ENCODE measurements around the gene CYP11A1.

DNA sequence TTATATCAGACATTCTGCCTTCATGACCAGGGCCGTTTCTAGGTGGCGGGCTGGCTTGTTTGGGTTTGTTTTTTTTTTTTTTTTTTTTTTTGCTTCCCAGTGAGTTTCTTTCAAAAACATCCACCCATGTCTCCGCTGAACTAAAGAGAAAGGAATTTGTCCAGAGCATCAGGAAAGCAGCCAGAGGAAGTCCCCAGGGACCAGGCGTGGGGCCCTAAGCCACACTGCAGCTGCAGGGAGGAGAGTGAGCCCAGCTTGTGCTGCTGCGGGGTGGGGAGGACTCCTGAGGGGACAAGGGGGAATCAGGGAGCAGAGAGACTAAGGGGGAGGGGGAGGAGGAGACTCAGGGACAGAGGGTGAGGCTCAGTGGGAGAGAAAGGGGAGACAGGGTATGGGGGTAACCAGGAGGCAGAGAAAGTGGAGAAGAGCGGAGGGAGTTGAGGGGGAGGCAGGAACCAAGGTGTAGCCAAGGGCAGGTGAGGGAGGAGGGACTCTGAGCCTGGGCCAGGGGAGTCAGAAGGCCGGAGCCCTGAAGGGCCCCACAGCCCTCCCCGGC, 49.5 kb downstream of the CYP11A1 start:
- TF ChIP-seq, protein P1, sequence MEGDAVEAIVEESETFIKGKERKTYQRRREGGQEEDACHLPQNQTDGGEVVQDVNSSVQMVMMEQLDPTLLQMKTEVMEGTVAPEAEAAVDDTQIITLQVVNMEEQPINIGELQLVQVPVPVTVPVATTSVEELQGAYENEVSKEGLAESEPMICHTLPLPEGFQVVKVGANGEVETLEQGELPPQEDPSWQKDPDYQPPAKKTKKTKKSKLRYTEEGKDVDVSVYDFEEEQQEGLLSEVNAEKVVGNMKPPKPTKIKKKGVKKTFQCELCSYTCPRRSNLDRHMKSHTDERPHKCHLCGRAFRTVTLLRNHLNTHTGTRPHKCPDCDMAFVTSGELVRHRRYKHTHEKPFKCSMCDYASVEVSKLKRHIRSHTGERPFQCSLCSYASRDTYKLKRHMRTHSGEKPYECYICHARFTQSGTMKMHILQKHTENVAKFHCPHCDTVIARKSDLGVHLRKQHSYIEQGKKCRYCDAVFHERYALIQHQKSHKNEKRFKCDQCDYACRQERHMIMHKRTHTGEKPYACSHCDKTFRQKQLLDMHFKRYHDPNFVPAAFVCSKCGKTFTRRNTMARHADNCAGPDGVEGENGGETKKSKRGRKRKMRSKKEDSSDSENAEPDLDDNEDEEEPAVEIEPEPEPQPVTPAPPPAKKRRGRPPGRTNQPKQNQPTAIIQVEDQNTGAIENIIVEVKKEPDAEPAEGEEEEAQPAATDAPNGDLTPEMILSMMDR (conservative IDR thresholded peaks at IDR 0.05; ENCODE audit: low read length): no peak
- no peak for TF ChIP-seq EZH2phosphoT487 (IDR thresholded peaks at IDR 0.05; ENCODE audit: borderline replicate concordance)
